GM12865 (cell line): ENCODE results near the gene MLST8.

Source experiments
- DNase-seq: peaks from one replicate; pipeline ENCODE4 v3.0.0; 2010; ENCODE audit warnings: low read depth
- H3K4me3 ChIP-seq: 2 replicates; pipeline ENCODE4 v1.5.1; 2011; ENCODE audit warnings: mild to moderate bottlenecking, low read depth, low read length, control low read depth
- TF ChIP-seq, protein P1 (sequence below): IDR thresholded peaks from 2 replicates; pipeline ENCODE4 v1.5.1; 2011; ENCODE audit warnings: low read length, control low read depth, low read depth, inconsistent platforms; ENCODE audit not compliant: insufficient read depth; ENCODE audit errors: missing control alignments

MLST8 gene

DNA sequence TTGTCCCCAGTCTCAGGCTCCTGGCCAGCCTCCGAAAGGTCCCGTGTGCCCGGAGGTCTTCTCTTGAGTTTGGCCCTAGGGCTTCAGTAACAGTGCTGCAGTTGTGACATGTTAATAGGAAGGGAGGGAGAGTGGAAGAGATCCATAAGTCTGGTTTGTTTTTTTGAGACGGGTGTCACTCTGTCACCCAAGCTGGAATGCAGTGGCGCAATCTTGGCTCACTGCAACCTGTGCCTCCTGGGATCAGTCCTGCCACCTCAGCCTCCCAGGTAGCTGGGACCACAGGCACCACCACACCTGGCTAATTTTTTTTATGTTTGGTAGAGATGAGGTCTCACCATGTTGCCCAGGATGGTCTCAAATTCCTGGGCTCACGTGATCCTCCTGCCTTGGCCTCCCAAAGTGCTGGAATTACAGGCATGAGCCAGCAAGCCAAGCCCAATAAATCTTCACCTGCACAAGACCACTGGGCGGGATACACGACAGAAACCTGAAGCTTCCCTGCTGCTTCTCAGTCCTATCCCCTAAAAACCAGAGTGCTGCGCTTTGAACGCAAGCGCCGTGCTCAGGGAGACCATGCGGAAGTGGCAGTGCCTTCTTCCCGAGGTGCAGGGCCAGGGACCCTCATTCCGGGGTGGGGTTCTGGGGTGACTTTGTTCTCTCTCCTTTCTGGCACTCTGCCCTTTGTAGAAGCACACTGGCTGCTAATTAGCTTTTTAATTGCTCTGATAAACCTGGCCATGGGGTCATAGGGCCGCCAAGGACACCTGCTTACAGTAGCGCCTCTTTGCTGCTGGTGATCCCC, 38.8 kb upstream of the MLST8 start:
- TF ChIP-seq, protein P1, sequence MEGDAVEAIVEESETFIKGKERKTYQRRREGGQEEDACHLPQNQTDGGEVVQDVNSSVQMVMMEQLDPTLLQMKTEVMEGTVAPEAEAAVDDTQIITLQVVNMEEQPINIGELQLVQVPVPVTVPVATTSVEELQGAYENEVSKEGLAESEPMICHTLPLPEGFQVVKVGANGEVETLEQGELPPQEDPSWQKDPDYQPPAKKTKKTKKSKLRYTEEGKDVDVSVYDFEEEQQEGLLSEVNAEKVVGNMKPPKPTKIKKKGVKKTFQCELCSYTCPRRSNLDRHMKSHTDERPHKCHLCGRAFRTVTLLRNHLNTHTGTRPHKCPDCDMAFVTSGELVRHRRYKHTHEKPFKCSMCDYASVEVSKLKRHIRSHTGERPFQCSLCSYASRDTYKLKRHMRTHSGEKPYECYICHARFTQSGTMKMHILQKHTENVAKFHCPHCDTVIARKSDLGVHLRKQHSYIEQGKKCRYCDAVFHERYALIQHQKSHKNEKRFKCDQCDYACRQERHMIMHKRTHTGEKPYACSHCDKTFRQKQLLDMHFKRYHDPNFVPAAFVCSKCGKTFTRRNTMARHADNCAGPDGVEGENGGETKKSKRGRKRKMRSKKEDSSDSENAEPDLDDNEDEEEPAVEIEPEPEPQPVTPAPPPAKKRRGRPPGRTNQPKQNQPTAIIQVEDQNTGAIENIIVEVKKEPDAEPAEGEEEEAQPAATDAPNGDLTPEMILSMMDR, result no peak
- DNase-seq, result no peak
- H3K4me3 ChIP-seq, result no peak overlapping the region

DNA sequence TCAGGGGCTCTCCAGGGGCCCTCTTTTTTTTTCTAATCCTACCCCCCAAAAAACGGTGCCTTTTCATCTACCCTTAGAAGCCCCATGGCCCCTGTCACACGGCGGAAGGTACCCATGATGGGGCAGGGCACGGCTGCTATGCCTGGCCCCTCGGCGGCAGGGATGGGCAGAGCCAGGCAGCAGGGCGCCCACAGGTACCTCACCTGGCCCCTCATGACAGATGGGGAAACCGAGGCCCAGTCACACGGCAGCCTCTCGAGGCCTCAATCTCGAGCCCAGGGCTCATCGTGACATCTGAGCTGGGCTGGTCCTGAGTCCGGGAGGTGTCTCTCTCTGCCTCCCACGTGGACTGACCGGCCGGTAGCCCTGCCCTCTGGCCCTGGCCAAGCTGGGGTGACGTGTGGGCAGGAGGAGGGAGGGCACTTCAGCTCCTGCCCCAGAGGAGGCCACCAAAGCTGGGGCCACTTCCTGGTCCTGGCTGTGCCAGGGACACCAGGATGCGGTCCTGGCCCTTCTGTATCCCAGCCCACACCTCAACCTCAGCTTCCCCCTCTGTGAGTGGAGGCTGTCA, 38.1 kb upstream of the MLST8 start:
- TF ChIP-seq, protein P1, result no peak
- no peak overlapping the region for H3K4me3 ChIP-seq
- DNase-seq, result no peak

DNA sequence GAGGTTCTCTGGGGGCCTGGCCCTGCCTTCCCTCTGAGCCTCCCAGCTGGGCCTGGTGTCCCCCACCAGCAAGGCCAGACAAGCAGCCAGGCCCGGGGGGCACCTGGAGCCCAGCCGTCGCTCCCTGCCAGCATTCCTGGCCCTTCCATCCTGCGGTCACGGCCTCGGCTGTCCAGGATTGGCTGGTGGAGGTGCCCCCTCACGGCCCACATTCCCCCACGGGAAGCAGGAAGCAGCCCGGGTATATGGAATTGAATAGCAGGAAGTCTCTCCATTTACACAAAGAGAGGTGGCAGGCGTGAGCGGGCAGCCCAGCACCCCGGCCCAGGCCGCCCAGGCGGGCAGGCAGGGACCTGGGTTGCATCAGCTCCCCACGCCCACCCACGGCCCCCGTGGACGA, 35.2 kb upstream of the MLST8 start:
- no peak overlapping the region for H3K4me3 ChIP-seq
- TF ChIP-seq, protein P1, result no peak
- DNase-seq, result no peak

DNA sequence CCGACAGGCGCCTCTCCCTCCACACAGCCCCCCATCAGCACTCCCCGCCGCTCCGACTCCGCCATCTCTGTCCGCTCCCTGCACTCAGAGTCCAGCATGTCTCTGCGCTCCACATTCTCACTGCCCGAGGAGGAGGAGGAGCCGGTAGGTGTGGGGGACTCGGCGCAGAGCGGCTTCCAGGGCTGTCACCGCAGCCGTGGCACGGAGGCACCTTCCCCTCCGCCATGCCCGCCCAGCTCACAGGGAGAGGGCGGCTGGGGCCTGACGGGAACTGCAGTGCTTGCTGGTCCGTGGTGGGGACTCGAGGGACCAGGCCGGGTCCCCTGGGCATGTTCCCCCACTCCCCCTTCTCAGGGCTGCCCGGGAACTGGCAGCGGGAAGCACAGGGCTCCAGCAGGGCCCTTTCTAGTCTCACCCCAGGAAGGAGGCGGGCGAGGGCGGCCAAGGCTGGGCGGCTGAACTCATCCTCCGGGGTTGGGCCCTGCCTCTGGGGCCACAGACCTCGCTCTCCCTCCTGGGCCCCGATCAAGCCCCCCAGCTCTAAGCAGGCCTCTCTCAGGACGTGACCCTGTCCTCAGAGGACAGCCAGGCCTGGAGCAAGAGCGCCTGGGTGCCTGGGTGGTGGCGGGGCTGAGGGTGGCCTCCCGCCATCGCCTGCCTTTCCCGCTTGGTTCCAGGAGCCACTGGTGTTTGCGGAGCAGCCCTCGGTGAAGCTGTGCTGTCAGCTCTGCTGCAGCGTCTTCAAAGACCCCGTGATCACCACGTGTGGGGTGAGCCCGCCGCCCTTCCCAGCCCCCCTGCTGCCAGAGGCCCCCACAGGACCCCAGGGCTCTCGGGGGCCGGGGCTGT, 34.4 kb upstream of the MLST8 start:
- no peak overlapping the region for H3K4me3 ChIP-seq
- TF ChIP-seq, protein P1, result no peak
- no peak for DNase-seq

DNA sequence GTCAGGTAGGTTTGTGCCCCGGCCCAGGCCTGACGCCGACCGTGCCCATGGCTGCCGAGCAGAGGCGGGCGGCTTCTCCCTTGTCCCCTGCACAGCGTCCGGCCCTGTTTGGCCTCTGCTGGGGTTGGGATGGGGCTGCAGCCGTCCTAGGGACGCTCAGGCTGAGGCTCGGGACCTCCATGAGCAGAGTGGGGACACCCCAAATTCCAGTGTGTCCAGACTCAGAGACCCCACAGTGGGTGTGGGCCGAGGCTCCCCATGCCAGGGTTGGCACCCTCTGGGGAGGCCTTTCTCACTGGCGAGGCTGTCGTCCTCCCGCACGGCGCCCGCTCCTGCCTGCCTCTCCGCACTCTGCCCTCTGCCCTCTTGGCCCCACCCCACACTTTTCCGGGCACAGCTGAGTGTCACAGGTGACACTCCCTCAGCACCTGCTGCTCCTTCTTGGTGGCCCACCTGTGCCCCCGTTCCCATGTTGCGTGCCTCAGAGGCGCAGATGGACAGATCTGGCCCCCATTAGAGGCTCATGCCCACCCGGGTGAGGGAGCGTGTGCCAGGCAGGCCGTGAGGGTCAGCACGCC, 33.6 kb upstream of the MLST8 start:
- H3K4me3 ChIP-seq, result no peak overlapping the region
- TF ChIP-seq, protein P1, result no peak
- no peak for DNase-seq

DNA sequence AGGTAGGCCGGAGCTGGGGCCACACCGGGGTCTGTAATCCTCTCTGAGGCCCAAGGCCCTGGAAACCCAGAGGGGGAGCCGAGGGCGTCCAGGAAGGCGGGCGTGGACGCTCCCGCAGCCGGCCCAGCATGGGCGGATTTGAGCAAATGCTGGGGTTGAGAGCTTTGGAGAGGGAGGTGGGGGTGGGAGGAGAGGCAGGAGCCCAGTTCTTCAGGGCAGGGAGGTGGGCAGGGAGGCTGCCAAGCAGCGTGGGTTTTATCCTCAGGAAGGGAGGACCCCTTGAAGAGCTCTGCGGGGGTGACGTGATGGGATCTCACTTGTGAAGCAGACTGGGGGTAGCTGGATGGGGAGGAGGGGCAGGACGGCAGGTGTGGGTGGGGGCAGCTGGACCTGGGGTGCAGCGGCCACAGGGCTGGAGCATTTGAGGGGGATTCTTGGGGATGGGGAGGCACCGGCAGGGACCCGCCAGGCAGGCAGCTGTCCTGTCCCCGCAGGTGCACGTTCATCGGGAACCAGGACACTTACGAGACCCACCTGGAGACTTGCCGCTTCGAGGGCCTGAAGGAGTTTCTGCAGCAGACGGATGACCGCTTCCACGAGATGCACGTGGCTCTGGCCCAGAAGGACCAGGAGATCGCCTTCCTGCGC, 32.4 kb upstream of the MLST8 start:
- no peak for DNase-seq
- H3K4me3 ChIP-seq, result no peak overlapping the region
- TF ChIP-seq, protein P1, result no peak
